K562 (cell line): Measurements from ENCODE around the gene MT1X. TPM values are rescaled to one million over a fixed set of nuclear protein-coding genes. Genes with fewer than 3 reads are reported as not detected.

Source experiments
- ATAC-seq: fragments of 200-7000 bp; cut with Tn5 transposase; 3 replicates; pipeline ENCODE4 v1.9.1; 2020; ENCODE audit warnings: moderate library complexity
- BruUV-seq: library from RNA; stranded (reverse); fragments of 400-500 nt; replicated peaks from 2 replicates; lab custom pipeline; 2021; lab: Mats Ljungman, UMichigan
- CTCF ChIA-PET: fragments of 300-600 bp; formaldehyde crosslinking; extraction: SDS; loops from one replicate; lab custom pipeline; 2021; ENCODE audit warnings: low intra/inter-chr PET ratio; lab: Yijun Ruan, JAX
- POLR2A ChIA-PET: fragments of 300-600, 350-650 bp; sonication (Branson Sonifier 250); formaldehyde crosslinking; extraction: SDS; loops from one replicate; lab custom pipeline; 2021; ENCODE audit warnings: antibody characterized with exemption, inconsistent platforms; lab: Yijun Ruan, JAX
- DNase-seq, 4 experiments: peaks; one replicate each; pipeline versions ENCODE4 v3.0.0 to v3.0.0-alpha.2; 2011 to 2018; ENCODE audit warnings: low spot score in 3 of 4, mixed read lengths in 3 of 4; ENCODE audit errors: extremely low read depth in 1 of 4
- FAIRE-seq: peaks from 2 replicates; lab custom pipeline; 2011; peaks lifted over from hg19 to GRCh38; lab: Jason Lieb, UNC
- H2AFZ ChIP-seq: 2 replicates; pipeline ENCODE4 v1.6.0; 2011; ENCODE audit warnings: low read depth, low read length, control low read depth, inconsistent platforms
- H3K27ac ChIP-seq: fragments of 200-600 bp; 3 replicates; pipeline ENCODE4 v1.8.0; 2011; ENCODE audit warnings: low read depth, mild to moderate bottlenecking, control low read depth, inconsistent platforms, low read length, moderate library complexity, mixed read lengths; ENCODE audit errors: extremely low read depth
- H3K27me3 ChIP-seq, 2 experiments: fragments of 300-600 bp in 1 of 2; 2 replicates in 1 of 2; 3 replicates in 1 of 2; pipeline versions ENCODE4 v1.6.0 to v1.8.0; 2011; ENCODE audit warnings: inconsistent platforms in 2 of 2, low read length in 2 of 2, mild to moderate bottlenecking in 1 of 2, mixed read lengths in 1 of 2, moderate library complexity in 1 of 2; ENCODE audit not compliant: control insufficient read depth in 2 of 2, insufficient read depth in 2 of 2
- H3K36me3 ChIP-seq: fragments of 300-600 bp; 3 replicates; pipeline ENCODE4 v1.8.0; 2011; ENCODE audit warnings: mild to moderate bottlenecking, low read length, inconsistent platforms; ENCODE audit not compliant: control insufficient read depth, insufficient read depth
- H3K4me1 ChIP-seq, 2 experiments: fragments of 200-600 bp in 1 of 2; replicated peaks in 1 of 2; 2 replicates in 1 of 2; 3 replicates in 1 of 2; pipeline versions ENCODE4 v1.5.1 to v1.8.0; 2011; ENCODE audit warnings: inconsistent platforms in 2 of 2, low read length in 2 of 2, mild to moderate bottlenecking in 1 of 2, mixed read lengths in 1 of 2, moderate library complexity in 1 of 2; ENCODE audit not compliant: control insufficient read depth in 2 of 2, insufficient read depth in 2 of 2
- H3K4me2 ChIP-seq: 2 replicates; pipeline ENCODE4 v1.6.1; 2011; ENCODE audit warnings: low read length, control low read depth, inconsistent platforms, mixed read lengths; ENCODE audit not compliant: insufficient read depth
- H3K4me3 ChIP-seq: fragments of 200-600 bp; sonication (generic), shearing (Covaris generic); 2 replicates; pipeline ENCODE4 v1.5.1; 2016; ENCODE audit warnings: control low read depth, inconsistent platforms
- H3K79me2 ChIP-seq: fragments of 200-600 bp; 3 replicates; pipeline ENCODE4 v1.8.0; 2011; ENCODE audit warnings: low read length, inconsistent platforms; ENCODE audit not compliant: control insufficient read depth, insufficient read depth
- H3K9ac ChIP-seq, 2 experiments: 2 replicates each; pipeline versions ENCODE4 v1.6.0 to v1.6.1; 2011; ENCODE audit warnings: low read depth in 2 of 2, low read length in 2 of 2, control low read depth in 1 of 2, inconsistent platforms in 1 of 2, mild to moderate bottlenecking in 1 of 2, mixed read lengths in 1 of 2; ENCODE audit not compliant: insufficient read depth in 1 of 2
- H3K9me1 ChIP-seq: one replicate; pipeline ENCODE4 v1.6.0; 2011; ENCODE audit warnings: inconsistent platforms, mild to moderate bottlenecking, low read length, moderate library complexity; ENCODE audit not compliant: control insufficient read depth, insufficient read depth
- H3K9me3 ChIP-seq: replicated peaks from 2 replicates; pipeline ENCODE4 v1.5.1; 2011; ENCODE audit warnings: low read depth, low read length, inconsistent platforms; ENCODE audit not compliant: control insufficient read depth, insufficient read depth
- H4K20me1 ChIP-seq: replicated peaks from 2 replicates; pipeline ENCODE4 v1.6.1; 2011; ENCODE audit warnings: low read length, inconsistent platforms, mixed read lengths; ENCODE audit not compliant: control insufficient read depth, insufficient read depth
- EWSR1 ChIP-seq: fragments of 450-650 bp; IDR thresholded peaks from 2 replicates; pipeline ENCODE4 v1.6.1; 2018; ENCODE audit warnings: borderline replicate concordance, mild to moderate bottlenecking, low read depth, moderate library complexity; ENCODE audit not compliant: partially characterized antibody
- FOXK1 ChIP-seq: sonication (generic); formaldehyde crosslinking; IDR thresholded peaks from 2 replicates; pipeline ENCODE4 v1.8.0; 2022; ENCODE audit warnings: missing genetic modification reagents, mild to moderate bottlenecking, borderline replicate concordance
- GABPB2 ChIP-seq: fragments of 250-450 bp; sonication (Bioruptor Pico); conservative IDR thresholded peaks from 2 replicates; pipeline ENCODE4 v1.5.1; 2021; ENCODE audit warnings: mild to moderate bottlenecking
- GATAD2A ChIP-seq: fragments of 450-650 bp; IDR thresholded peaks from 2 replicates; pipeline ENCODE4 v1.6.1; 2017
- ILK ChIP-seq: fragments of 450-650 bp; IDR thresholded peaks from 2 replicates; pipeline ENCODE4 v1.6.1; 2016; ENCODE audit warnings: missing genetic modification characterization, low read depth, mild to moderate bottlenecking, missing compliant biosample characterization, moderate library complexity, borderline replicate concordance
- JUN ChIP-seq, 2 experiments: sonication (generic) in 1 of 2; formaldehyde crosslinking in 1 of 2; IDR thresholded peaks; 2 replicates each; pipeline versions ENCODE4 v1.6.1 to v1.8.0; 2012 to 2022; ENCODE audit warnings: borderline replicate concordance in 2 of 2, mild to moderate bottlenecking in 2 of 2, improper control_type of control experiment in 1 of 2, low read depth in 1 of 2, low read length in 1 of 2, missing genetic modification reagents in 1 of 2
- LEF1 ChIP-seq: fragments of 450-650 bp; IDR thresholded peaks from 2 replicates; pipeline ENCODE4 v1.6.1; 2016; ENCODE audit warnings: mild to moderate bottlenecking
- RFX7 ChIP-seq: fragments of 250-450 bp; sonication (Bioruptor Pico); IDR thresholded peaks from 2 replicates; pipeline ENCODE4 v1.5.1; 2021; ENCODE audit warnings: mild to moderate bottlenecking
- SNRNP70 ChIP-seq: fragments of 200-400 bp; formaldehyde crosslinking; optimal IDR thresholded peaks from 2 replicates; pipeline ENCODE3; 2017; ENCODE audit warnings: low read depth, low read length
- ZFPM2 ChIP-seq: fragments of 250-450 bp; sonication (Bioruptor Pico); IDR thresholded peaks from 2 replicates; pipeline ENCODE4 v1.5.1; 2022; ENCODE audit warnings: mild to moderate bottlenecking
- ZNF699 ChIP-seq: fragments of 250-450 bp; sonication (Bioruptor Pico); IDR thresholded peaks from 2 replicates; pipeline ENCODE4 v1.8.0; 2021; ENCODE audit warnings: mild to moderate bottlenecking, moderate library complexity; ENCODE audit not compliant: insufficient replicate concordance
- WGBS: fragments of 100-300 bp; shearing (Covaris generic); methylation state at CpG from one replicate; pipeline ENCODE4 v1.1.6; 2016; ENCODE audit warnings: low coverage, mixed read lengths; ENCODE audit not compliant: insufficient coverage; ENCODE audit errors: missing lambda C conversion rate; 5-methylcytosine and 5-hydroxymethylcytosine counted together
- in situ Hi-C: fragments of 300-500 bp; cut with MboI; formaldehyde crosslinking; loops from 4 replicates; pipeline ENCODE4 v1.15.0; 2018; ENCODE audit warnings: inconsistent platforms, mixed read lengths
- intact Hi-C: fragments of 100-400 bp; cut with micrococcal nuclease; formaldehyde crosslinking; loops from 2 replicates; pipeline ENCODE4 v1.14.2; 2022
- polyA plus RNA-seq, 8 experiments: library from polyadenylated mRNA; depleted of rRNA in 4 of 8; stranded (reverse) in 5 of 8; unstranded in 3 of 8; fragments of >200 nt; fragmentation: Nextera tagmentation in 2 of 8; fragmentation: Illumina TruSeq in 1 of 8; extraction: Ambion mirVana in 2 of 8; extraction: Trizol in 1 of 8; gene quantifications; 2 replicates each; pipeline versions ENCODE4 v1.2.1 to v1.2.3, GENCODE V29; 2011 to 2014; ENCODE audit warnings: inconsistent platforms in 1 of 8, missing spikeins in 1 of 8
- total RNA-seq, 7 experiments: library from RNA; depleted of rRNA in 6 of 7; stranded (reverse); fragments of >200 nt in 6 of 7; fragmentation: Illumina TruSeq in 2 of 7; extraction: Trizol in 2 of 7; gene quantifications; 2 replicates each; pipeline versions ENCODE4 v1.2.1 to v1.2.3, GENCODE V29; 2011 to 2021; ENCODE audit warnings: low replicate concordance in 1 of 7
- TF ChIP-seq, protein P1 (sequence below), 2 experiments: fragments of 450-650 bp; conservative IDR thresholded peaks; 2 replicates each; pipeline ENCODE4 v1.6.1; 2017; ENCODE audit warnings: mild to moderate bottlenecking in 2 of 2, moderate library complexity in 2 of 2

The MT1X gene
- total and polyA plus RNA-seq, 9 of the 15 experiments (the other 6 are each of a cell fraction or from before 2014, with no cell fraction given) = 4.9 to 22.8 (median 8.7) TPM

DNA sequence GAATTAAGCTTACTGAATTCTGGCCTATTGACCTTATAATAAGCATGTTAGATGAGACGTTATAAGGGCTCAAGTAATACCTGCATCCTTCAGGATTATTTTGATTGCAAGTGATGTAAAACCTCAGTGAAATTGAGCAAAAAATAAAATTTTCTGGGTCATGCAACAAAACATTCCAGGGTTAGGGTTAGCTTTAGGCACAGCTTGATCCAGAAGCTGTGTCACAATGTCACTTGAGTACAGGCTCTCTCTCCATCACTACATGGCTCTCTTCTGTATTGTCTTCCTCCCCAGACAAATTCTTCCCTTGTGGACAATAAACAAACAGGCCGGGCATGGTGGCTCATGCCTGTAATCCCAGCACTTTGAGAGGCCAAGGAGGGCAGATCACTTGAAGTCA, 44.0 kb downstream of the MT1X start:
- in situ Hi-C loops (no loop called here), intact Hi-C loops (loop anchor here (5.0 kb wide), 1 partner anchor 61 kb away; no protein-coding TSS in a partner anchor)
- no peak for DNase-seq
- Histone ChIP-seq H3K4me2 (no peak overlapping the region), H3K9me1 (no peaks in the 10 kb centered on the region), H2AFZ (no peak overlapping the region), H3K9me3 (no peaks in the 10 kb centered on the region), H3K27me3 (no peaks in the 10 kb centered on the region), H4K20me1 (no peaks in the 10 kb centered on the region), H3K4me1 (peaks cover 4 to 12% of the 10 kb centered on the region in 2 experiments; a peak in 3 of 5 replicates), H3K36me3 (no peaks in the 10 kb centered on the region; the same call in 2 of the 3 replicates), H3K27ac (no peak overlapping the region), H3K79me2 (peaks cover 14% of the 10 kb centered on the region), H3K4me3 (no peak overlapping the region), H3K9ac (no peak overlapping the region)
- no peak for ATAC-seq
- POLR2A ChIA-PET = no interaction called here
- CTCF ChIA-PET = no interaction called here
- no peak for FAIRE-seq
- 17% methylated on average over 2 of the region's 2 CpGs for WGBS
- TF ChIP-seq JUN (IDR thresholded peaks at IDR 0.05; ENCODE audit: borderline replicate concordance, low read depth, low read length) (no peak), JUN (CRISPR knock-in tag; IDR thresholded peaks at IDR 0.05; ENCODE audit: borderline replicate concordance) (no peak), GABPB2 (CRISPR knock-in tag) (no peak), RFX7 (no peak), ILK (tag) (no peak), ZNF699 (CRISPR knock-in tag) (no peak), EWSR1 (no peak), FOXK1 (CRISPR knock-in tag) (no peak), GATAD2A (no peak), LEF1 (no peak), SNRNP70 (no peak), ZFPM2 (CRISPR knock-in tag) (no peak)
- TF ChIP-seq, protein P1, sequence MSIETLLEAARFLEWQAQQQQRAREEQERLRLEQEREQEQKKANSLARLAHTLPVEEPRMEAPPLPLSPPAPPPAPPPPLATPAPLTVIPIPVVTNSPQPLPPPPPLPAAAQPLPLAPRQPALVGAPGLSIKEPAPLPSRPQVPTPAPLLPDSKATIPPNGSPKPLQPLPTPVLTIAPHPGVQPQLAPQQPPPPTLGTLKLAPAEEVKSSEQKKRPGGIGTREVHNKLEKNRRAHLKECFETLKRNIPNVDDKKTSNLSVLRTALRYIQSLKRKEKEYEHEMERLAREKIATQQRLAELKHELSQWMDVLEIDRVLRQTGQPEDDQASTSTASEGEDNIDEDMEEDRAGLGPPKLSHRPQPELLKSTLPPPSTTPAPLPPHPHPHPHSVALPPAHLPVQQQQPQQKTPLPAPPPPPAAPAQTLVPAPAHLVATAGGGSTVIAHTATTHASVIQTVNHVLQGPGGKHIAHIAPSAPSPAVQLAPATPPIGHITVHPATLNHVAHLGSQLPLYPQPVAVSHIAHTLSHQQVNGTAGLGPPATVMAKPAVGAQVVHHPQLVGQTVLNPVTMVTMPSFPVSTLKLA (conservative IDR thresholded peaks at IDR 0.05) = no peak
- TF ChIP-seq, all 486 proteins: peak for 0
- no TSS peak for BruUV-seq
